HEK293T (cell line): Measurements from ENCODE around the gene SLC38A9.

Experiments
- ARNT ChIP-seq: fragments of 450-650 bp; IDR thresholded peaks from 2 replicates; pipeline ENCODE4 v1.6.1; 2017; ENCODE audit warnings: mild to moderate bottlenecking
- BHLHE40 ChIP-seq: fragments of 450-650 bp; IDR thresholded peaks from 2 replicates; pipeline ENCODE4 v1.6.1; 2016; ENCODE audit warnings: mild to moderate bottlenecking, moderate library complexity, borderline replicate concordance
- FOXA1 ChIP-seq: fragments of 450-650 bp; IDR thresholded peaks from 2 replicates; pipeline ENCODE4 v1.6.1; 2016; ENCODE audit warnings: mild to moderate bottlenecking
- FOXM1 ChIP-seq: fragments of 450-650 bp; IDR thresholded peaks from 2 replicates; pipeline ENCODE4 v1.6.1; 2017; ENCODE audit warnings: mild to moderate bottlenecking, borderline replicate concordance
- SP1 ChIP-seq: fragments of 450-650 bp; IDR thresholded peaks from 2 replicates; pipeline ENCODE4 v1.6.1; 2017
- SUZ12 ChIP-seq: fragments of 450-650 bp; IDR thresholded peaks from 2 replicates; pipeline ENCODE4 v1.6.1; 2016; ENCODE audit warnings: mild to moderate bottlenecking
- TARDBP ChIP-seq: fragments of 450-650 bp; IDR thresholded peaks from 2 replicates; pipeline ENCODE4 v1.6.1; 2016

- TF ChIP-seq FOXA1, result no peak
- no peak for TF ChIP-seq SP1
- no peak for TF ChIP-seq FOXM1
- no peak for TF ChIP-seq SUZ12
- no peak for TF ChIP-seq BHLHE40
- no peak for TF ChIP-seq TARDBP
- TF ChIP-seq ARNT, result no peak
Observed at GRCh38 chr5:55609413-55609812, 102.7 kb downstream of the SLC38A9 start.
